ACC112 (cell line): ENCODE measurements around the gene ID1.
"Not testable (repeated sequence)": the region's sequence is repeated elsewhere in the genome, so short reads cannot be mapped to it uniquely, and the experiment has no call there.

Source experiments
- H2AFZ ChIP-seq: fragments of 200-600 bp; sonication (generic); one replicate; pipeline ENCODE4 v1.6.0; 2017; ENCODE audit warnings: antibody characterized with exemption, low read length; ENCODE audit not compliant: unreplicated experiment
- H3K27ac ChIP-seq: fragments of 200-600 bp; sonication (generic); 2 replicates; pipeline ENCODE4 v1.5.1; 2014; ENCODE audit warnings: low read depth, mild to moderate bottlenecking, antibody characterized with exemption, low read length, moderate library complexity
- H3K27me3 ChIP-seq: fragments of 200-600 bp; sonication (generic); 2 replicates; pipeline ENCODE4 v1.6.1; 2014; ENCODE audit warnings: mild to moderate bottlenecking, antibody characterized with exemption, low read length, moderate library complexity, mixed read lengths; ENCODE audit not compliant: insufficient read depth
- H3K36me3 ChIP-seq: fragments of 200-600 bp; sonication (generic); 2 replicates; pipeline ENCODE4 v1.6.1; 2016; ENCODE audit warnings: mild to moderate bottlenecking, antibody characterized with exemption, low read length, moderate library complexity, mixed read lengths; ENCODE audit not compliant: insufficient read depth
- H3K4me1 ChIP-seq: fragments of 200-600 bp; sonication (generic); one replicate; pipeline ENCODE4 v1.6.1; 2016; ENCODE audit warnings: low read length, mixed read lengths; ENCODE audit not compliant: insufficient read depth, unreplicated experiment, control insufficient read depth
- H3K4me3 ChIP-seq: fragments of 200-600 bp; sonication (generic); 2 replicates; pipeline ENCODE4 v1.5.1; 2014; ENCODE audit warnings: mild to moderate bottlenecking, low read depth, low read length
- H3K79me2 ChIP-seq: fragments of 200-600 bp; sonication (generic); one replicate; pipeline ENCODE4 v1.6.0; 2016; ENCODE audit warnings: low read length; ENCODE audit not compliant: control insufficient read depth, unreplicated experiment, insufficient read depth

ID1 gene

GRCh38 chr20:31593221-31594001 lies 11.7 kb upstream of the ID1 start:
- Histone ChIP-seq H3K27ac (peak overlapping the region; percentile 83), H3K36me3 (no peaks in the 10 kb centered on the region), H3K4me1 (peaks cover 41% of the 10 kb centered on the region), H3K4me3 (peak overlapping the region; percentile 40), H3K79me2 (peaks cover 9% of the 10 kb centered on the region), H2AFZ (no peak overlapping the region), H3K27me3 (no peaks in the 10 kb centered on the region)

- no peak overlapping the region for H2AFZ ChIP-seq
- peaks cover 36% of the 10 kb centered on the region for H3K4me1 ChIP-seq
- no peaks in the 10 kb centered on the region for H3K36me3 ChIP-seq
- H3K27ac ChIP-seq, result peak overlapping the region; percentile 83
- peak overlapping the region; percentile 40 for H3K4me3 ChIP-seq
- H3K79me2 ChIP-seq, result peaks cover 9% of the 10 kb centered on the region
- H3K27me3 ChIP-seq, result no peaks in the 10 kb centered on the region
Observed at GRCh38 chr20:31594002-31594557, 11.0 kb upstream of the ID1 start.

GRCh38 chr20:31594558-31595379 lies 10.3 kb upstream of the ID1 start:
- H3K4me1 ChIP-seq, result peaks cover 35% of the 10 kb centered on the region
- H2AFZ ChIP-seq, result no peak overlapping the region
- H3K4me3 ChIP-seq, result peak overlapping the region; percentile 40
- peaks cover 9% of the 10 kb centered on the region for H3K79me2 ChIP-seq
- H3K36me3 ChIP-seq, result no peaks in the 10 kb centered on the region
- no peaks in the 10 kb centered on the region for H3K27me3 ChIP-seq
- peak overlapping the region; percentile 83 for H3K27ac ChIP-seq

GRCh38 chr20:31595380-31595653 lies 9.8 kb upstream of the ID1 start:
- Histone ChIP-seq H2AFZ (no peak overlapping the region), H3K27me3 (no peaks in the 10 kb centered on the region), H3K79me2 (peaks cover 9% of the 10 kb centered on the region), H3K36me3 (no peaks in the 10 kb centered on the region), H3K4me3 (peak overlapping the region; percentile 40), H3K4me1 (peaks cover 35% of the 10 kb centered on the region), H3K27ac (peak overlapping the region; percentile 83)

- Histone ChIP-seq H3K27ac (peak overlapping the region; percentile 83), H3K4me3 (peak overlapping the region; percentile 40), H3K4me1 (peaks cover 34% of the 10 kb centered on the region), H2AFZ (no peak overlapping the region), H3K36me3 (no peaks in the 10 kb centered on the region), H3K27me3 (no peaks in the 10 kb centered on the region), H3K79me2 (peaks cover 9% of the 10 kb centered on the region)
Observed at GRCh38 chr20:31595654-31596411, 9.3 kb upstream of the ID1 start.

GRCh38 chr20:31596412-31596715 lies 8.7 kb upstream of the ID1 start:
- not testable (repeated sequence) for H3K79me2 ChIP-seq, H3K27me3 ChIP-seq, H3K36me3 ChIP-seq, H2AFZ ChIP-seq, H3K4me3 ChIP-seq
- Histone ChIP-seq H3K27ac (peak overlapping the region; percentile 83), H3K4me1 (peaks cover 29% of the 10 kb centered on the region)

GRCh38 chr20:31596831-31597480 lies 8.1 kb upstream of the ID1 start:
- Histone ChIP-seq H3K4me1 (peaks cover 26% of the 10 kb centered on the region), H3K4me3 (no peak overlapping the region)

GRCh38 chr20:31597481-31597855 lies 7.6 kb upstream of the ID1 start:
- no peaks in the 10 kb centered on the region for H3K36me3 ChIP-seq
- peak overlapping the region; percentile 83 for H3K27ac ChIP-seq
- H3K27me3 ChIP-seq, result no peaks in the 10 kb centered on the region
- no peak overlapping the region for H2AFZ ChIP-seq
- peaks cover 9% of the 10 kb centered on the region for H3K79me2 ChIP-seq
- peaks cover 28% of the 10 kb centered on the region for H3K4me1 ChIP-seq
- H3K4me3 ChIP-seq, result no peak overlapping the region

More at GRCh38 chr20:31596831-31597480, 8.1 kb upstream of the ID1 start:
- no peaks in the 10 kb centered on the region for H3K27me3 ChIP-seq
- peak overlapping the region; percentile 83 for H3K27ac ChIP-seq
- H3K36me3 ChIP-seq, result no peaks in the 10 kb centered on the region
- peaks cover 9% of the 10 kb centered on the region for H3K79me2 ChIP-seq
- H2AFZ ChIP-seq, result no peak overlapping the region

GRCh38 chr20:31602431-31602778 lies 2.7 kb upstream of the ID1 start:
- Histone ChIP-seq H3K4me1 (peaks cover 23% of the 10 kb centered on the region), H3K4me3 (no peak overlapping the region), H3K27ac (peak overlapping the region; percentile 100)

GRCh38 chr20:31602779-31603441 lies 2.2 kb upstream of the ID1 start:
- peak overlapping the region; percentile 100 for H3K27ac ChIP-seq
- H3K27me3 ChIP-seq, result no peaks in the 10 kb centered on the region
- no peak overlapping the region for H3K4me3 ChIP-seq
- no peak overlapping the region for H2AFZ ChIP-seq
- peaks cover 11% of the 10 kb centered on the region; the same call in 1 of the 2 replicates for H3K36me3 ChIP-seq
- peaks cover 31% of the 10 kb centered on the region for H3K79me2 ChIP-seq
- peaks cover 28% of the 10 kb centered on the region for H3K4me1 ChIP-seq

More at GRCh38 chr20:31602431-31602778, 2.7 kb upstream of the ID1 start:
- H3K27me3 ChIP-seq, result no peaks in the 10 kb centered on the region
- H2AFZ ChIP-seq, result no peak overlapping the region
- H3K79me2 ChIP-seq, result peaks cover 30% of the 10 kb centered on the region
- peaks cover 11% of the 10 kb centered on the region; the same call in 1 of the 2 replicates for H3K36me3 ChIP-seq
